Progenitor cell of endocrine pancreas (in vitro differentiated cells): ENCODE data around the gene KCNH2. TPM values are rescaled to one million over a fixed set of nuclear protein-coding genes. Genes with fewer than 3 reads are reported as not detected.
"Not testable (repeated sequence)": the region's sequence is repeated elsewhere in the genome, so short reads cannot be mapped to it uniquely, and the experiment has no call there.

ENCODE experiments used
- DNase-seq: peaks from one replicate; pipeline ENCODE4 v3.0.0; 2021; ENCODE audit warnings: low spot score; ENCODE audit not compliant: unreplicated experiment
- H3K27ac Mint-ChIP-seq: 2 replicates; pipeline ENCODE4 v1.8.0; 2021; ENCODE audit warnings: mild to moderate bottlenecking, moderate library complexity, mixed read lengths
- H3K27me3 Mint-ChIP-seq: 2 replicates; pipeline ENCODE4 v1.8.0; 2021; ENCODE audit warnings: mixed read lengths
- H3K36me3 Mint-ChIP-seq: 2 replicates; pipeline ENCODE4 v1.8.0; 2022; ENCODE audit warnings: mixed read lengths; ENCODE audit not compliant: insufficient read depth
- H3K4me1 Mint-ChIP-seq: 2 replicates; pipeline ENCODE4 v1.8.0; 2021; ENCODE audit warnings: low read depth, mixed read lengths
- H3K4me3 Mint-ChIP-seq: 2 replicates; pipeline ENCODE4 v1.8.0; 2021; ENCODE audit warnings: low read depth, mild to moderate bottlenecking, moderate library complexity, mixed read lengths
- H3K9me3 Mint-ChIP-seq: 2 replicates; pipeline ENCODE4 v1.8.0; 2021; ENCODE audit warnings: low read depth, mixed read lengths
- CTCF ChIP-seq: fragments of 200-600 bp; sonication (generic); IDR thresholded peaks from one replicate; pipeline ENCODE4 v1.5.0; 2021; ENCODE audit warnings: antibody characterized with exemption, mild to moderate bottlenecking; ENCODE audit not compliant: unreplicated experiment
- long read RNA-seq: library from polyadenylated mRNA; unstranded; transcript quantifications from one replicate; pipeline ENCODE4 v2.0.0, GENCODE V29; 2020
- total RNA-seq: library from RNA; stranded (reverse); gene quantifications from 2 replicates; pipeline ENCODE4 v1.2.1, GENCODE V29; 2021

The KCNH2 gene
- 6.9 and 9.4 TPM in 2 replicates for total RNA-seq
- long read RNA-seq, partial matches to known transcripts: 1 of 1 reads
- long read RNA-seq, other reads (novel, unspliced or antisense): 0 of 1 reads

- no peaks in the 10 kb centered on the region for H3K9me3 Mint-ChIP-seq
- H3K27ac Mint-ChIP-seq: peak within 1 kb of the TSS; percentile 90
- H3K4me1 Mint-ChIP-seq: peaks cover 14% of the 10 kb centered on the region
- DNase-seq: peak; percentile 56
- TF ChIP-seq CTCF: no peak
- peak within 1 kb of the TSS; percentile 80 for H3K4me3 Mint-ChIP-seq
- H3K36me3 Mint-ChIP-seq: no peaks in the 10 kb centered on the region
- peaks cover 60% of the 10 kb centered on the region for H3K27me3 Mint-ChIP-seq
Measured at GRCh38 chr7:150978126-150978789, at the start of gene KCNH2. KCNH2 (minus strand) TSS chr7:150978321; CDS start chr7:150977913, 408 bp downstream.

GRCh38 chr7:151027728-151028130 is 49.6 kb upstream of the KCNH2 start:
- not testable (repeated sequence) for DNase-seq, H3K9me3 Mint-ChIP-seq, H3K36me3 Mint-ChIP-seq
- Mint-ChIP-seq H3K27ac (peak overlapping the region; percentile 97), H3K4me3 (peak overlapping the region; percentile 87), H3K4me1 (peaks cover 19% of the 10 kb centered on the region), H3K27me3 (peaks cover 23% of the 10 kb centered on the region)

GRCh38 chr7:151026771-151027727 is 48.9 kb upstream of the KCNH2 start:
- Mint-ChIP-seq H3K27ac (peak overlapping the region; percentile 97), H3K4me3 (peak overlapping the region; percentile 87), H3K4me1 (peaks cover 19% of the 10 kb centered on the region), H3K27me3 (peaks cover 23% of the 10 kb centered on the region)
- H3K9me3 Mint-ChIP-seq, H3K36me3 Mint-ChIP-seq, DNase-seq: not testable (repeated sequence)

- Mint-ChIP-seq H3K9me3 (no peaks in the 10 kb centered on the region), H3K27me3 (peaks cover 33% of the 10 kb centered on the region), H3K36me3 (no peaks in the 10 kb centered on the region), H3K4me1 (peaks cover 19% of the 10 kb centered on the region), H3K27ac (no peak overlapping the region), H3K4me3 (no peak overlapping the region)
- no peak for DNase-seq
- no peak for TF ChIP-seq CTCF
Measured at GRCh38 chr7:151025924-151026671, 48.0 kb upstream of the KCNH2 start.

GRCh38 chr7:151024435-151025056 is 46.4 kb upstream of the KCNH2 start, which contains the start of gene ATG9B:
ATG9B (minus strand) TSS chr7:151024494; CDS start chr7:151024423, 71 bp downstream.
- TF ChIP-seq CTCF: no peak
- H3K4me3 Mint-ChIP-seq: no peak within 1 kb of the TSS
- no peak within 1 kb of the TSS for H3K27ac Mint-ChIP-seq
- no peaks in the 10 kb centered on the region for H3K9me3 Mint-ChIP-seq
- peaks cover 48% of the 10 kb centered on the region for H3K27me3 Mint-ChIP-seq
- H3K36me3 Mint-ChIP-seq: no peaks in the 10 kb centered on the region
- no peak for DNase-seq
- peaks cover 19% of the 10 kb centered on the region for H3K4me1 Mint-ChIP-seq
